OCI-LY7 (cell line): ENCODE data around the gene SBF2. TPM values are rescaled to one million over a fixed set of nuclear protein-coding genes. Genes with fewer than 3 reads are reported as not detected.

Experiments used
- BruUV-seq: library from RNA; stranded (reverse); fragments of 400-500 nt; replicated peaks from 2 replicates; lab custom pipeline; 2021; lab: Mats Ljungman, UMichigan
- CTCF ChIA-PET: fragments of 300-600 bp; sonication (Branson Sonifier 250); formaldehyde crosslinking; loops from one replicate; lab custom pipeline; 2022; ENCODE audit warnings: antibody characterized with exemption; ENCODE audit not compliant: unreplicated experiment; lab: Charles Lee
- POLR2A ChIA-PET: fragments of 300-600 bp; sonication (Branson Sonifier 250); formaldehyde crosslinking; loops from one replicate; lab custom pipeline; 2022; ENCODE audit warnings: antibody characterized with exemption; lab: Charles Lee
- DNase-seq: peaks from one replicate; pipeline ENCODE4 v3.0.0-alpha.2; 2015; ENCODE audit warnings: low spot score
- H2AFZ ChIP-seq: fragments of 200-600 bp; sonication (generic), shearing (Covaris generic); 2 replicates; pipeline ENCODE4 v1.6.1; 2014; ENCODE audit warnings: mild to moderate bottlenecking, antibody characterized with exemption, low read length, moderate library complexity
- H3K27ac ChIP-seq: fragments of 200-600 bp; sonication (generic); 2 replicates; pipeline ENCODE4 v1.5.1; 2014; ENCODE audit warnings: mixed run types, low read depth, mild to moderate bottlenecking, moderate library complexity, low read length, inconsistent platforms; ENCODE audit not compliant: poor library complexity, severe bottlenecking
- H3K36me3 ChIP-seq: fragments of 200-600 bp; sonication (generic); 2 replicates; pipeline ENCODE4 v1.6.1; 2014; ENCODE audit warnings: mild to moderate bottlenecking, antibody characterized with exemption, low read length, moderate library complexity, mixed read lengths; ENCODE audit not compliant: insufficient read depth
- H3K4me1 ChIP-seq: fragments of 200-600 bp; sonication (generic); 2 replicates; pipeline ENCODE4 v1.5.1; 2014; ENCODE audit warnings: mild to moderate bottlenecking, low read length; ENCODE audit not compliant: insufficient read depth, poor library complexity, severe bottlenecking
- H3K4me2 ChIP-seq: fragments of 200-600 bp; sonication (generic); 2 replicates; pipeline ENCODE4 v1.6.1; 2014; ENCODE audit warnings: mild to moderate bottlenecking, low read length
- H3K4me3 ChIP-seq: fragments of 200-600 bp; sonication (generic); 2 replicates; pipeline ENCODE4 v1.5.1; 2014; ENCODE audit warnings: mild to moderate bottlenecking, low read depth, low read length; ENCODE audit not compliant: poor library complexity, severe bottlenecking
- H3K79me2 ChIP-seq: fragments of 200-600 bp; sonication (generic); 2 replicates; pipeline ENCODE4 v1.6.1; 2016; ENCODE audit warnings: low read depth, mild to moderate bottlenecking, low read length, moderate library complexity, mixed read lengths; ENCODE audit not compliant: insufficient read depth
- H3K9me2 ChIP-seq: fragments of 200-600 bp; sonication (generic); 2 replicates; pipeline ENCODE4 v1.6.1; 2016; ENCODE audit warnings: mild to moderate bottlenecking, low read length, mixed read lengths; ENCODE audit not compliant: insufficient read depth
- H3K9me3 ChIP-seq: fragments of 200-600 bp; sonication (generic); 2 replicates; pipeline ENCODE4 v1.6.1; 2014; ENCODE audit warnings: mild to moderate bottlenecking, mixed run types, low read length, mixed read lengths
- H4K20me1 ChIP-seq: fragments of 200-600 bp; sonication (generic); 2 replicates; pipeline ENCODE4 v1.6.1; 2014; ENCODE audit warnings: mild to moderate bottlenecking, antibody characterized with exemption, low read length, moderate library complexity, mixed read lengths; ENCODE audit not compliant: insufficient read depth
- CTCF ChIP-seq: fragments of 200-600 bp; sonication (generic); conservative IDR thresholded peaks from 2 replicates; pipeline ENCODE4 v1.5.1; 2014; ENCODE audit warnings: mild to moderate bottlenecking, antibody characterized with exemption, low read length, moderate library complexity, mixed read lengths
- EZH2phosphoT487 ChIP-seq: fragments of 200-600 bp; sonication (generic); IDR thresholded peaks from 2 replicates; pipeline ENCODE4 v1.6.1; 2018; ENCODE audit warnings: low read depth, borderline replicate concordance, mild to moderate bottlenecking, mixed run types, antibody characterized with exemption, low read length, moderate library complexity, mixed read lengths
- intact Hi-C: fragments of 100-400 bp; cut with micrococcal nuclease; formaldehyde crosslinking; loops from one replicate; pipeline ENCODE4 v1.10.0; 2022; ENCODE audit not compliant: unreplicated experiment
- total RNA-seq, 2 experiments: library from RNA; depleted of rRNA in 1 of 2; stranded (reverse); fragments of >200 nt in 1 of 2; shearing (Covaris generic) in 1 of 2; gene quantifications; 2 replicates each; pipeline ENCODE4 v1.2.3, GENCODE V29; 2014 to 2022

The SBF2 gene
- total RNA-seq, 2 experiments from 2014 or later = 12.9 to 14.3 TPM

- Histone ChIP-seq H3K4me2 (no peak overlapping the region), H3K9me3 (no peaks in the 10 kb centered on the region), H3K79me2 (no peaks in the 10 kb centered on the region), H3K4me3 (no peak overlapping the region), H3K9me2 (peaks cover 9% of the 10 kb centered on the region; the same call in 1 of the 2 replicates), H4K20me1 (no peaks in the 10 kb centered on the region), H3K4me1 (no peaks in the 10 kb centered on the region), H3K27ac (no peak overlapping the region), H2AFZ (no peak overlapping the region), H3K36me3 (no peaks in the 10 kb centered on the region)
- ChIA-PET CTCF (no interaction called here), POLR2A (no interaction called here)
- no peak for TF ChIP-seq CTCF
- no peak for TF ChIP-seq EZH2phosphoT487
- intact Hi-C loops = no loop called here
- no peak for DNase-seq
- BruUV-seq = no TSS peak
Measured at GRCh38 chr11:10282117-10282516, 11.9 kb downstream of the SBF2 start.

DNA sequence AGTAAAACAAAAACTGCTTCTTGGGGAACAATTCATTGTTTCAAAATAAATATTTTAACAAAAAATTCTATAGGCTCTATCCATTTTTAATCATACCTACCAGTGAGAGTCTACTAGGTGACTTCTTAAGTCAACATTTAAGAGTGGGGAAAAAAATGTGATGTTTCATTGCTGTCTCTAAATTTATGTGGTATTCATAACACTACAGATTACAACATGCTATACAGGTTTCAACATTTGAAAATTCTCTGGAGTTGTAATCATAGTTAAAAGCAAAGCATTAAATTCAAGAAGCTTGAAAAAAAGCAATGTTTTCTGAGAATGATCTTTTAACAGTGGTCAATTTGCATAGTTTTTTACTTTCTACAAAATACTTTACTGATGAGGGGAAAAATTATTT is 18.3 kb downstream of the SBF2 start:
- Histone ChIP-seq H4K20me1 (no peaks in the 10 kb centered on the region), H3K27ac (no peak overlapping the region), H3K4me2 (no peak overlapping the region), H3K9me2 (no peaks in the 10 kb centered on the region), H2AFZ (no peak overlapping the region), H3K9me3 (no peaks in the 10 kb centered on the region), H3K36me3 (no peaks in the 10 kb centered on the region), H3K79me2 (no peaks in the 10 kb centered on the region), H3K4me3 (no peak overlapping the region), H3K4me1 (peaks cover 6% of the 10 kb centered on the region)
- POLR2A ChIA-PET = no interaction called here
- CTCF ChIA-PET = no interaction called here
- intact Hi-C loops = no loop called here
- TF ChIP-seq CTCF (no peak), EZH2phosphoT487 (no peak)
- BruUV-seq = no TSS peak
- DNase-seq = no peak

DNA sequence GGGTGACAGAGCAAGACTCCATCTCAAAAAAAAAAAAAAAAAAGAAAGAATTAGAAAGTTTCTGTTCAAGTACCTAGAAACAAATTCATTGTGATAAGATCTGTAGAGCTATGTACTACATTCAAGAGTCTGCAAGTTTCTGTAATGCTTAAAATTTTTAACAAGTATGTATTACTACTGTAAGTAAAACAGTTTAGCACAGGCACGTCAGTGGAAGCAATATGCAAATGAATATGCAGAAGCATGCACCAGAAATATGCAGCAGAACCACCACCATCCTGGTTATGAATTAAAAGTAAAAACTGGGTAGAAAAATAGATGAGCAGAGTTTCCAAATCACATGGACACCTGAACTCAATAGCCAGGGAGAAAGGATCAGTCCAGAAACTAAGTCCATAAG is 19.3 kb downstream of the SBF2 start:
- Histone ChIP-seq H3K36me3 (no peaks in the 10 kb centered on the region), H2AFZ (no peak overlapping the region), H3K4me2 (no peak overlapping the region), H4K20me1 (no peaks in the 10 kb centered on the region), H3K27ac (no peak overlapping the region), H3K79me2 (no peaks in the 10 kb centered on the region), H3K4me3 (no peak overlapping the region), H3K4me1 (peaks cover 6% of the 10 kb centered on the region), H3K9me2 (no peaks in the 10 kb centered on the region), H3K9me3 (no peaks in the 10 kb centered on the region)
- no peak for DNase-seq
- TF ChIP-seq EZH2phosphoT487 = no peak
- BruUV-seq = no TSS peak
- POLR2A ChIA-PET = interaction anchor here (0.6 kb wide), 1 partner anchor 12 kb away, joined by 3 read pairs; no protein-coding TSS in a partner anchor
- CTCF ChIA-PET = no interaction called here
- intact Hi-C loops = no loop called here
